ENCODE measurements around the gene GAB2.

DNA sequence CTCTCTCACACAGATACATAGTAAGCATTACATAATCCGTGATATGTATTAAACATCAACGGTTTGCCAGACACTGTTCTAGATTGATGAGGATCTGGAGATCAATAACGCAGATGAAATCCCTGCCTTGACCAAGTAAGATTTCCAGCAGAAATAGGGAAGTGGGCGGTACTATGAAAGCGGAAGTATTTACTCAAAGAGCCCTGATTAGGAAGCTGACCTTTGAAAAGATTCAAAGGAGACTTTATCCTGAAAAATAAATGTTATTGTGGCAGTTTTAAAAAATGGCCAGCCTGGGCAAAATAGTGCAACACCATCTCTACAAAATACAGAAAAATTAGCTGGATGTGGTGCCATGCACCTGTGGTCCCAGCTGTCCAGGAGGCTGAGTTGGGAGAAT lies 26.8 kb downstream of the GAB2 start:
- TF ChIP-seq CBX5 (CRISPR knock-in tag; IDR thresholded peaks at IDR 0.05; ENCODE audit: borderline replicate concordance), result no peak
- no peak for TF ChIP-seq PAX8 (CRISPR knock-in tag; IDR thresholded peaks at IDR 0.05; ENCODE audit: borderline replicate concordance)
- TF ChIP-seq JUNB (CRISPR knock-in tag; IDR thresholded peaks at IDR 0.05; ENCODE audit: borderline replicate concordance), result no peak
- no peak for TF ChIP-seq HHEX (CRISPR knock-in tag; IDR thresholded peaks at IDR 0.05)
- TF ChIP-seq ZNF737 (CRISPR knock-in tag; IDR thresholded peaks at IDR 0.05; ENCODE audit: borderline replicate concordance), result no peak
- no peak for TF ChIP-seq STAT5B (CRISPR knock-in tag; IDR thresholded peaks at IDR 0.05)
- no peak for TF ChIP-seq TAF1 (CRISPR knock-in tag; IDR thresholded peaks at IDR 0.05)
- no peak for TF ChIP-seq SOX5 (CRISPR knock-in tag; IDR thresholded peaks at IDR 0.05; ENCODE audit: borderline replicate concordance)
- no peak for TF ChIP-seq ESRRA (CRISPR knock-in tag; IDR thresholded peaks at IDR 0.05; ENCODE audit: low read depth)
- TF ChIP-seq, protein P1, sequence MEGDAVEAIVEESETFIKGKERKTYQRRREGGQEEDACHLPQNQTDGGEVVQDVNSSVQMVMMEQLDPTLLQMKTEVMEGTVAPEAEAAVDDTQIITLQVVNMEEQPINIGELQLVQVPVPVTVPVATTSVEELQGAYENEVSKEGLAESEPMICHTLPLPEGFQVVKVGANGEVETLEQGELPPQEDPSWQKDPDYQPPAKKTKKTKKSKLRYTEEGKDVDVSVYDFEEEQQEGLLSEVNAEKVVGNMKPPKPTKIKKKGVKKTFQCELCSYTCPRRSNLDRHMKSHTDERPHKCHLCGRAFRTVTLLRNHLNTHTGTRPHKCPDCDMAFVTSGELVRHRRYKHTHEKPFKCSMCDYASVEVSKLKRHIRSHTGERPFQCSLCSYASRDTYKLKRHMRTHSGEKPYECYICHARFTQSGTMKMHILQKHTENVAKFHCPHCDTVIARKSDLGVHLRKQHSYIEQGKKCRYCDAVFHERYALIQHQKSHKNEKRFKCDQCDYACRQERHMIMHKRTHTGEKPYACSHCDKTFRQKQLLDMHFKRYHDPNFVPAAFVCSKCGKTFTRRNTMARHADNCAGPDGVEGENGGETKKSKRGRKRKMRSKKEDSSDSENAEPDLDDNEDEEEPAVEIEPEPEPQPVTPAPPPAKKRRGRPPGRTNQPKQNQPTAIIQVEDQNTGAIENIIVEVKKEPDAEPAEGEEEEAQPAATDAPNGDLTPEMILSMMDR (CRISPR knock-in tag; IDR thresholded peaks at IDR 0.05), result no peak
